Thoracic aorta (tissue), 2 donors: ENCODE results near the gene EYA4. TPM values are rescaled to one million over a fixed set of nuclear protein-coding genes. Genes with fewer than 3 reads are reported as not detected.

Experiments used
- ATAC-seq: fragments of 150-250 bp; one replicate; pipeline ENCODE4 v1.8.0; 2017; ENCODE audit warnings: low read depth; ENCODE audit not compliant: insufficient number of reproducible peaks, low FRiP score
- DNase-seq: peaks from one replicate; pipeline ENCODE4 v3.0.0-alpha.2; 2020; ENCODE audit warnings: low spot score
- H3K27ac ChIP-seq, 2 donors: fragments of 200-600 bp; sonication (generic); 1 replicate in 1 of 2; 2 replicates in 1 of 2; pipeline ENCODE4 v1.5.1; 2016; ENCODE audit warnings: mild to moderate bottlenecking in 2 of 2, moderate library complexity in 2 of 2
- H3K27me3 ChIP-seq: fragments of 200-600 bp; sonication (generic); replicated peaks from 2 replicates; pipeline ENCODE4 v1.6.0; 2016; ENCODE audit warnings: mild to moderate bottlenecking; ENCODE audit not compliant: insufficient read depth
- H3K36me3 ChIP-seq: fragments of 200-600 bp; sonication (generic); one replicate; pipeline ENCODE4 v1.5.1; 2016
- H3K4me1 ChIP-seq, 2 donors: fragments of 200-600 bp; sonication (generic); 1 replicate in 1 of 2; 2 replicates in 1 of 2; pipeline versions ENCODE4 v1.5.1 to v1.6.0; 2016; ENCODE audit warnings: low read depth in 2 of 2, mild to moderate bottlenecking in 1 of 2; ENCODE audit not compliant: control insufficient read depth in 1 of 2
- H3K4me3 ChIP-seq: fragments of 200-600 bp; sonication (generic); 2 replicates; pipeline ENCODE4 v1.5.1; 2016; ENCODE audit warnings: mild to moderate bottlenecking
- H3K9me3 ChIP-seq: fragments of 200-600 bp; sonication (generic); 2 replicates; pipeline ENCODE4 v1.5.1; 2016
- CTCF ChIP-seq: fragments of 200-600 bp; sonication (generic); IDR thresholded peaks from one replicate; pipeline ENCODE4 v1.5.1; 2019; ENCODE audit warnings: antibody characterized with exemption
- total RNA-seq, 2 donors: library from RNA; depleted of rRNA; stranded (reverse); fragments of >200 nt; gene quantifications; one replicate each; pipeline versions ENCODE4 v1.1.0 to v1.2.3, GENCODE V29; 2016

The EYA4 gene
- total RNA-seq, result 1 to 10 TPM; 1.3 to 3.0 TPM

GRCh38 chr6:133241086-133241900, at the start of gene EYA4:
Gene EYA4, plus strand, starts transcription at chr6:133241357. Its CDS starts 33,424 bp downstream, at chr6:133274781.
- DNase-seq, result no peak
- no peak within 1 kb of the TSS for H3K27ac ChIP-seq
- H3K36me3 ChIP-seq, result no peaks in the 10 kb centered on the region
- H3K9me3 ChIP-seq, result no peaks in the 10 kb centered on the region
- TF ChIP-seq CTCF, result no peak
- H3K4me3 ChIP-seq, result peak within 1 kb of the TSS; percentile 70
- no peak for ATAC-seq
- peaks cover 5% of the 10 kb centered on the region for H3K27me3 ChIP-seq
- H3K4me1 ChIP-seq, result peaks cover 5 to 27% of the 10 kb centered on the region in 2 donors

GRCh38 chr6:133193396-133193795, 47.8 kb upstream of the EYA4 start:
- Histone ChIP-seq H3K4me3 (no peak overlapping the region), H3K27ac (no peak overlapping the region), H3K27me3 (no peaks in the 10 kb centered on the region), H3K4me1 (no peaks in the 10 kb centered on the region), H3K9me3 (no peaks in the 10 kb centered on the region), H3K36me3 (no peaks in the 10 kb centered on the region)
- no peak for DNase-seq
- no peak for ATAC-seq
- no peak for TF ChIP-seq CTCF

- Histone ChIP-seq H3K4me1 (no peaks in the 10 kb centered on the region), H3K27ac (no peak overlapping the region), H3K9me3 (no peaks in the 10 kb centered on the region), H3K36me3 (no peaks in the 10 kb centered on the region), H3K4me3 (no peak overlapping the region), H3K27me3 (no peaks in the 10 kb centered on the region)
- no peak for DNase-seq
- no peak for ATAC-seq
- TF ChIP-seq CTCF, result no peak
Observed at GRCh38 chr6:133198725-133199124, 42.4 kb upstream of the EYA4 start.

GRCh38 chr6:133201231-133201630, 39.9 kb upstream of the EYA4 start:
- H3K27me3 ChIP-seq, result no peaks in the 10 kb centered on the region
- no peak overlapping the region for H3K4me3 ChIP-seq
- no peaks in the 10 kb centered on the region for H3K9me3 ChIP-seq
- DNase-seq, result no peak
- H3K36me3 ChIP-seq, result no peaks in the 10 kb centered on the region
- TF ChIP-seq CTCF, result no peak
- no peak for ATAC-seq
- H3K27ac ChIP-seq, result no peak overlapping the region
- no peaks in the 10 kb centered on the region for H3K4me1 ChIP-seq

- no peak for ATAC-seq
- no peak overlapping the region for H3K4me3 ChIP-seq
- H3K27me3 ChIP-seq, result no peaks in the 10 kb centered on the region
- H3K36me3 ChIP-seq, result no peaks in the 10 kb centered on the region
- H3K4me1 ChIP-seq, result no peaks in the 10 kb centered on the region
- no peak overlapping the region for H3K27ac ChIP-seq
- TF ChIP-seq CTCF, result no peak
- no peaks in the 10 kb centered on the region for H3K9me3 ChIP-seq
- no peak for DNase-seq
Observed at GRCh38 chr6:133202610-133203343, 38.4 kb upstream of the EYA4 start.
